RCC 7860 (cell line): ENCODE results near the gene NELFB.

Source experiments
- DNase-seq: peaks from one replicate; pipeline ENCODE4 v3.0.0-alpha.2; 2015; ENCODE audit warnings: low spot score
- FAIRE-seq: peaks from 2 replicates; lab custom pipeline; 2012; peaks lifted over from hg19 to GRCh38; lab: Jason Lieb, UNC

The NELFB gene

GRCh38 chr9:137311986-137312851 lies 57.1 kb downstream of the NELFB start:
- DNase-seq (no peak), FAIRE-seq (no peak)

DNA sequence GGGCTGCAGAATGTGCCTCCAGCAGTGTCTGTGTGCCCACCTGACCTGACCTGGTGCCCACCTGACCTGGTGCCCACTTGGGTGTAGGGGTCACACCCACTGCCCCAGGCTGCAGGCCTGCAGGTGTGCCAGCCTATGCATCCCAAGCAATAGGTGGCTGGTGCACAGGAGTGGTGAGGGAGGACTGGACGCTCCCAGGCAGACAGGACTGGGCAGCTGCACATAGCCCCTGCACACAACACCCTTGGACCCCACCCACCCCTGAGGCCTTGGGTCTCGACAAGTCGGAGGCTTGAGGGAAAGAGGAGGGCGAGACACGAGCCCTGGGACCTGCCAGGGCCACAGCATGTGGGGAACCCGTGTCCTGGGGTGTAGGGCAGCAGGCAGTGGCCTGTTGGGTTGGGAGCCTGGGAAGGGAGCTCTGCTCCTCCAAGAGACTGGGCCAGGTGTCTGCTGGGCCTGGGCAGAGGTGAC lies 57.8 kb downstream of the NELFB start:
- DNase-seq = no peak
- FAIRE-seq = no peak

GRCh38 chr9:137313326-137313936 lies 58.3 kb downstream of the NELFB start:
- no peak for FAIRE-seq
- DNase-seq = no peak

DNA sequence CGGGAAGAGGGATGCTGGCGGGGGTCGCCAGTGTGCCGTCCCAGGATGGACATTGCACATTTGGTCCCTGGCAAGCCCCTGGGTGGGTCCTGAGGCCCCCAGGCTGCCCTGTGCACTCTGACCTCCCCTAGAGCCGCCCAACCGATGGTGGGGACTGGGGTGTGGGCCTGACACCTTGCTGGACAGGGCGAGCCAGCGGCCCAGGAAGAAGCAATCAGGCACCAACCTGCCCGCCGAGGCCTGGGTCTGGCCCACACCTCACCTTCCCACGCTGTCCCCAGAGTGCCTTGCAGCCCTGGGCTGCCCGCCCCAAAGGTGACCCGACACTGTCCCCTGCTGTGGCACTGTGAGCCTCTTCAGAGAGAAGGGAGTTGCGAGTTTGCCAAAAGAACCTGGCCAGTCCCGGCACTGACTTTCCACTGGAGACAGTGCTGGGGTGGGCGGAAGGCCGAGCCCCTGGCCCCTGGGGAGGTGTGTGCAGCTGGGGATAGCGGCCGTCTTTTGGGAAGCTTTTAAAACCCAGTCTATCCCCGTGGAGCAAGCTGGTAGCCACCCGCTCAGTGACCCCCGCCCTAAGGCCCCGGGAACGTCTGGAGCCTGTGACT lies 58.9 kb downstream of the NELFB start:
- FAIRE-seq = no peak
- DNase-seq = no peak

GRCh38 chr9:137314561-137315560 lies 59.7 kb downstream of the NELFB start:
- FAIRE-seq = no peak
- DNase-seq = no peak

DNA sequence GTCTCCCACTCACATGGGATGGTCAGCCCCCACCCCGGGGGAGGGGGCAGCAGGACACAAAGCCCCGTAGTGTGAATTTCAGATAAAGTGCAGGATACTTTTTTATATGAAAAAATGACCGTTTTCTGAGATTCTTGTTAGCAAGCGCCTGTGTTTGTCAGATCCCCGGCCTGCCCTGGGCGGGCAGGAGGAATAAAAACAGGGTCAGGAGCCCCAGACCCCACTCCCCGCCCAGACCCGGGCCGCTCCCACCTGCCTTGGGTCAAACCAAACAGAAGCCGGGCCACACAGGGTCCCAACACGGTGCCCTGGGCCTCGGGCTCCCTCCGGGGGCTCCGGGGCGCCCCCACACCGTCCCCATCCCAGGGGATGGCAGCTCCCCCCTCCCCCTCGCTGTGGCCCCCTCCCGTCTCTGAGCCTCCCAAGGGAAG lies 60.5 kb downstream of the NELFB start:
- DNase-seq = no peak
- FAIRE-seq = no peak

DNA sequence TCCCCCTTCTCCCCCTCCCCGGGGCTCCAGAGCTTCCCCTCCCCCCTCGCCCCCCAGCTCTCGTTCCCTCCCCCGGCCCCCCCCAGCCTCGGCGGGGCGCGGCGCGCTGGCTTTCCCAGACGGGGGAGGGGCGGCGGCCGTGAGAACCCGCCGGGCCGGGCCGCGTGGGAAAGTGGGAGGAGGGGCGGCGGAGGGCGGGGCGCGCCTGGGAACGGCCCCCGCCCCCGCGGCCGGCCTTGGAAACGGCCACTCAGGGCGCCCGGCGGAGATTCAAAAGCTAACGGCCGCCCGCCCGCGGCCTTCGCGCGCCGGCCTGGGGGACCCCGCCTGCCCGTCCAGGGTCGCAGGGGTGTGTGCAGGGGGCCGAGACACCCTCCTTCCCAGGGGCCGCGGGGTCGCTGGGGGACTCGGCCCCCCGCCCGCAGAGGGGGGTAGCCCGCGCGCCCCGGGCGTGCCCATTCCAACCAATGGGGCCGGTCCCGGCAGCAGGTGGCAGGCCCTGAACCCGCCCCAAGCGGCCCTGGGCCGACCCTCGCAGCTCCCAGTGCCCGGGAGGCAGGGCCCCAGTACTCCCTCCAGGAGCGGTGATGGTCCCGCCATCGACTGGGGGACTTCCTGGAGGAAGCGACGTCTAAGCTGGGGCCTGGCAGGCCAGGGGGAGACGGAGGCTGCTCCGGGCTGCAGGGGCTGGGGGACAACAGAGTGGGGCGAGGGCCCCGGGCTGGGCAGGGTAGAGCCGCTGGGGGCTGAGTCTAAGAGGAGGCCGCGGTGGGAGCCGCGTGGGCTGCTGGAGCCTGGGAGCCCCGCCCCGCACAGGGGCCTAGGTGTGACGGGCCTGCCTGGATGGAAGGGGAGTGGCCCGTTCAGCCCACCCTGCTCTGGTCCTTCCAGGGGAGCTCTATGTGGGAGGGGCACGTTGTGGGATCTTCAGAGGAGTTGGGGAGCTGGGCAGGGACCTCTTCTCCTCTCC lies 61.2 kb downstream of the NELFB start:
- no peak for DNase-seq

GRCh38 chr9:137317021-137317717 lies 62.0 kb downstream of the NELFB start:
- DNase-seq (no peak), FAIRE-seq (no peak)

More for the DNA sequence above, 61.2 kb downstream of the NELFB start:
- FAIRE-seq = no peak

GRCh38 chr9:137317718-137318511 lies 62.8 kb downstream of the NELFB start:
- FAIRE-seq = no peak
- DNase-seq = no peak

GRCh38 chr9:137318602-137319001 lies 63.5 kb downstream of the NELFB start:
- no peak for FAIRE-seq
- DNase-seq = no peak

DNA sequence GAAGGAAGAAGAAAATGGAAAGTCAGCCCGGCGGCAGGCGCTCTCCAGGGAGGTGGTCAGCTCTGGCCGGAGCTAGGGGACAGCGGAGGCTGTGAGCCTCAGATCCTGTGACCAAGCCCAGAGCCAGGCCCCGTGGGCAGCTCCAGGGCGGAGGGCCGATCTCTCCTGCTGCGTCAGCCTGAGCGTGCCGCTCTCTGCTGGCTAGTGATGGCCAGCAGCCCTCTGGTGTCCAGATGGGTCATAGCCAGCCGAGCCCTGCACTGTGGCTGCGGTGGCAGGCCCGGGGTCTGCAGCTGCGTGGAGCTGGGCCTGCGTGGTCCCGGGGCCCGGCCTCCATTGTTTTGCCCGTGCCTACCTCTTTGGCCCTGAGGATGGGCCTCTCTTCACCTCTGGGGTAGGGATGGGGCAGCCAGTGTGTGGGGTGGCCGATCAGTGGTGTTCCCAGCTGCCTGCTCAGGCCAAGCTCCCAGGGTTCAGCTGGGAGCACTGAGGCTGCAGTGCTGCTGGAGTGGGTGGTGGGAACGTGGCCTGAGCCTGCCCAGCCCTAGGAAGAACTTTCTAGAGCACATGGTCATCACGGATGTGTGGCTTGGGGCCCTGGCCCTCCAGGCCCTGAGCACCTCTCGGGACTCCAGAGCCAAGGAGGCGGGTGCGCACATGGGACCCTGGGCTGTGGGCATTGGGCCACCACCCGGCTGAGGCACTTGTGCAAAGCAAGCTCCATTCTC lies 64.0 kb downstream of the NELFB start:
- FAIRE-seq = no peak
- peak; percentile 55 for DNase-seq

- DNase-seq = no peak
- no peak for FAIRE-seq
These were observed 64.8 kb downstream of the NELFB start for GRCh38 chr9:137319739-137320551.

- FAIRE-seq (no peak), DNase-seq (no peak)
These were observed 65.6 kb downstream of the NELFB start for GRCh38 chr9:137320555-137321384.

GRCh38 chr9:137321726-137322361 lies 66.7 kb downstream of the NELFB start:
- FAIRE-seq (no peak), DNase-seq (no peak)
